ENCODE measurements around the gene CRAT. TPM values are rescaled to one million over a fixed set of nuclear protein-coding genes. Genes with fewer than 3 reads are reported as not detected.

The CRAT gene
- total and polyA plus RNA-seq, 2 experiments from 2014 or later: 4.6 to 9.9 TPM

GRCh38 chr9:129118799-129119198 is 8.2 kb upstream of the CRAT start (continued):
- no peak for TF ChIP-seq ZNF331 (CRISPR knock-in tag; IDR thresholded peaks at IDR 0.05; ENCODE audit: low read depth)

- Histone ChIP-seq H3K79me2 (replicated peaks; ENCODE audit: insufficient read depth) (peaks cover 70% of the 10 kb centered on the region), H3K9me2 (ENCODE audit: insufficient read depth) (no peaks in the 10 kb centered on the region), H3F3A (replicated peaks; ENCODE audit: low read depth) (peaks cover 6% of the 10 kb centered on the region; the same call in 1 of the 2 replicates), H3K4me2 (no peak overlapping the region), H3K27me3 (ENCODE audit: insufficient read depth) (peaks cover 17% of the 10 kb centered on the region), H3K4me1 (ENCODE audit: insufficient read depth) (peaks cover 8% of the 10 kb centered on the region), H4K20me1 (replicated peaks; ENCODE audit: insufficient read depth) (peaks cover 18% of the 10 kb centered on the region), H2AFZ (no peak overlapping the region), H3K27ac (ENCODE audit: low read depth) (no peak overlapping the region), H3K36me3 (ENCODE audit: insufficient read depth) (no peaks in the 10 kb centered on the region), H3K4me3 (no peak overlapping the region)
- Mint-ChIP-seq H3K27me3 (ENCODE audit: insufficient read depth, low read depth, poor library complexity) (peaks cover 18% of the 10 kb centered on the region), H3K4me3 (no peak overlapping the region), H3K9me3 (no peaks in the 10 kb centered on the region), H3K27ac (no peak overlapping the region), H3K36me3 (ENCODE audit: low read depth) (peaks cover 7% of the 10 kb centered on the region), H3K4me1 (peaks cover 13% of the 10 kb centered on the region)
- TF ChIP-seq EZH2phosphoT487 (IDR thresholded peaks at IDR 0.05; ENCODE audit: unreplicated experiment): no peak
- no peak for TF ChIP-seq ZNF462 (CRISPR knock-in tag; IDR thresholded peaks at IDR 0.05)
- no peak for TF ChIP-seq NANOG (IDR thresholded peaks at IDR 0.05; ENCODE audit: borderline replicate concordance)
- no peak for TF ChIP-seq CTCF (conservative IDR thresholded peaks at IDR 0.05; ENCODE audit: low read depth in 2 of 2)
- no peak for TF ChIP-seq STAT1 (IDR thresholded peaks at IDR 0.05; ENCODE audit: unreplicated experiment)
- TF ChIP-seq ETS1 (IDR thresholded peaks at IDR 0.05): no peak
- TF ChIP-seq JUNB (IDR thresholded peaks at IDR 0.05; ENCODE audit: unreplicated experiment): no peak
- TF ChIP-seq ZNF331 (CRISPR knock-in tag; IDR thresholded peaks at IDR 0.05; ENCODE audit: low read depth): no peak
- TF ChIP-seq CREB1 (CRISPR knock-in tag; IDR thresholded peaks at IDR 0.05; ENCODE audit: low read depth): no peak
- no peak for TF ChIP-seq POLR2AphosphoS5 (IDR thresholded peaks at IDR 0.05; ENCODE audit: low read depth)
- no peak for TF ChIP-seq REST (IDR thresholded peaks at IDR 0.05; ENCODE audit: unreplicated experiment)
- no peak for DNase-seq (ENCODE audit: low spot score)
- ATAC-seq: no peak
Observed at GRCh38 chr9:129113645-129114304, 3.2 kb upstream of the CRAT start.

Measured in GM23338 (cell line).